ENCODE results near the gene ERF. TPM values are rescaled to one million over a fixed set of nuclear protein-coding genes. Genes with fewer than 3 reads are reported as not detected.

Gene ERF
- total RNA-seq, 1 experiment from 2014 or later = 100 TPM

GRCh38 chr19:42275517-42275916 lies 20.6 kb upstream of the ERF start:
- H3K4me3 Mint-ChIP-seq (ENCODE audit: low read depth, unreplicated experiment) = no peak overlapping the region
- peaks cover 29% of the 10 kb centered on the region for H3K4me1 Mint-ChIP-seq (ENCODE audit: low read depth, unreplicated experiment)
- no peak for TF ChIP-seq CTCF (IDR thresholded peaks at IDR 0.05; ENCODE audit: unreplicated experiment)
- peak overlapping the region; percentile 4 for H3K27ac Mint-ChIP-seq (ENCODE audit: unreplicated experiment)
- no TSS peak for BruUV-seq (replicated peaks)
- DNase-seq = no peak
- no peaks in the 10 kb centered on the region for H3K9me3 Mint-ChIP-seq (ENCODE audit: low read depth, unreplicated experiment)
- peaks cover 33% of the 10 kb centered on the region for H3K36me3 Mint-ChIP-seq (ENCODE audit: insufficient read depth, unreplicated experiment)
- intact Hi-C loops (cut with micrococcal nuclease; ENCODE audit: unreplicated experiment) = no loop called here
- no peaks in the 10 kb centered on the region for H3K27me3 Mint-ChIP-seq (ENCODE audit: unreplicated experiment)
- CTCF ChIA-PET = no interaction called here

- no TSS peak for BruUV-seq (replicated peaks)
- H3K9me3 Mint-ChIP-seq (ENCODE audit: low read depth, unreplicated experiment) = no peaks in the 10 kb centered on the region
- no peak overlapping the region for H3K27ac Mint-ChIP-seq (ENCODE audit: unreplicated experiment)
- CTCF ChIA-PET = no interaction called here
- intact Hi-C loops (cut with micrococcal nuclease; ENCODE audit: unreplicated experiment) = no loop called here
- no peak for TF ChIP-seq CTCF (IDR thresholded peaks at IDR 0.05; ENCODE audit: unreplicated experiment)
- peaks cover 29% of the 10 kb centered on the region for H3K36me3 Mint-ChIP-seq (ENCODE audit: insufficient read depth, unreplicated experiment)
- no peaks in the 10 kb centered on the region for H3K27me3 Mint-ChIP-seq (ENCODE audit: unreplicated experiment)
- peaks cover 29% of the 10 kb centered on the region for H3K4me1 Mint-ChIP-seq (ENCODE audit: low read depth, unreplicated experiment)
- DNase-seq = no peak
- no peak overlapping the region for H3K4me3 Mint-ChIP-seq (ENCODE audit: low read depth, unreplicated experiment)
These were observed 20.2 kb upstream of the ERF start for GRCh38 chr19:42275103-42275502.

- Mint-ChIP-seq H3K36me3 (ENCODE audit: insufficient read depth, unreplicated experiment) (peaks cover 20% of the 10 kb centered on the region), H3K9me3 (ENCODE audit: low read depth, unreplicated experiment) (no peaks in the 10 kb centered on the region), H3K27ac (ENCODE audit: unreplicated experiment) (no peak overlapping the region), H3K27me3 (ENCODE audit: unreplicated experiment) (no peaks in the 10 kb centered on the region), H3K4me1 (ENCODE audit: low read depth, unreplicated experiment) (peaks cover 21% of the 10 kb centered on the region), H3K4me3 (ENCODE audit: low read depth, unreplicated experiment) (no peak overlapping the region)
- intact Hi-C loops (cut with micrococcal nuclease; ENCODE audit: unreplicated experiment) = no loop called here
- no peak for DNase-seq
- CTCF ChIA-PET = no interaction called here
- no TSS peak for BruUV-seq (replicated peaks)
- no peak for TF ChIP-seq CTCF (IDR thresholded peaks at IDR 0.05; ENCODE audit: unreplicated experiment)
These were observed 19.2 kb upstream of the ERF start for GRCh38 chr19:42274065-42274682.

GRCh38 chr19:42273407-42274064 lies 18.6 kb upstream of the ERF start:
- no peak for TF ChIP-seq CTCF (IDR thresholded peaks at IDR 0.05; ENCODE audit: unreplicated experiment)
- Mint-ChIP-seq H3K27me3 (ENCODE audit: unreplicated experiment) (no peaks in the 10 kb centered on the region), H3K4me3 (ENCODE audit: low read depth, unreplicated experiment) (no peak overlapping the region), H3K27ac (ENCODE audit: unreplicated experiment) (no peak overlapping the region), H3K4me1 (ENCODE audit: low read depth, unreplicated experiment) (peaks cover 15% of the 10 kb centered on the region), H3K36me3 (ENCODE audit: insufficient read depth, unreplicated experiment) (peaks cover 14% of the 10 kb centered on the region), H3K9me3 (ENCODE audit: low read depth, unreplicated experiment) (no peaks in the 10 kb centered on the region)
- no peak for DNase-seq
- intact Hi-C loops (cut with micrococcal nuclease; ENCODE audit: unreplicated experiment) = no loop called here
- no TSS peak for BruUV-seq (replicated peaks)
- CTCF ChIA-PET = no interaction called here
